HFF-Myc (cell line): ENCODE results near the gene AGPAT1.

Source experiments
- DNase-seq: peaks from one replicate; pipeline ENCODE4 v3.0.0-alpha.2; 2011; ENCODE audit warnings: low read depth; ENCODE audit errors: extremely low read depth
- H3K4me3 ChIP-seq: replicated peaks from 2 replicates; pipeline ENCODE4 v1.5.1; 2011; ENCODE audit warnings: low read depth, mild to moderate bottlenecking, control low read depth, low read length
- CTCF ChIP-seq: IDR thresholded peaks from 2 replicates; pipeline ENCODE4 v1.5.1; 2012; ENCODE audit warnings: mild to moderate bottlenecking, low read depth, low read length, control low read depth; ENCODE audit errors: missing control alignments

The AGPAT1 gene

DNA sequence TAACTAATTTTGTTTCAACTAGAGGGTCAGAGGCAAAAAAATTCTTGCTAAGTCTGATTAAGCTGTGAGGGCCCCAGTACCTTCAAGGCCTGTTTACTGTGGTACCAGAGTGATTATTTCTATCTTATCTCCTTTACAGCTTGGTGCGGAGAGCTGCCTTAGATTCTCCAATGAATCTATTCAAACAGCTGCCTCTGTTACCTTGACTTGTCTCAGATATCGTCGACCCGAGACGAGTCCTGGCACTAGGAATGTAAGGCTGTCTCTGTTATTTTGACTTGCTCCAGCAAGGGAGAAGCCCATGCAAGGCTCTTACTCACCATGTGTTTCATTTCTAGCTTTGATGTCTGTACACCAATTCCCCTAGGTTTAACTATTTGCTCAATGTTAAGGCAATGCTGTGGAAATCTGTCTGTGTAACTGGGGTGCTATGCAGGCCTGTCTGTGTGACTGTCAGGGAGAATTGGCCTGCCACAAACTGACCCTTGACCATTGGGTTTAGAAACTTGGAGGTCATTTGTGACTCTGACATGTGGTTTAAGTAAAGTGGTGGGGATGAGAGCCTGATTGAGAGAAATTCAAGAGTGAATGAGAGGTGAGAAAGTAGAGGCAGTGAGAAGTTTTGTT lies 35.4 kb downstream of the AGPAT1 start:
- TF ChIP-seq CTCF: no peak
- H3K4me3 ChIP-seq: no peak overlapping the region
- DNase-seq: no peak

DNA sequence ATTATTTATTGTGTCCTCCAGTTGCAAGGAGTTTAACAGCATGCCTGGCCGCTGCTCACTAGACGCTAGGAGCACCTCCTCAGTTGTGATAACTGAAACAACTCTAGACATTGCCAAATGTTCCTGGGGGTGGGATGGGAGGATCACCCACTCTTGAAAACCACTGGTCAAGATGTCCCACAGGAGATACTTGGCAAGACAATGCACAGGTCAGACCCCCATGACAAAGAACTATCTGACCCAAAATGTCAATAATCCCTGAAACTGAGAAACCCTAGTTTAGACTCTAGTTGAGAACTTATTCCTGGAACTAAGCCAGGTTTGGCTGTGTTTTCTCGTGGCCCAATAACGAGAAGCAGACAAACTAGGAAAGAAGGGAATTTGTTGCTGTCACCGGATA lies 36.3 kb downstream of the AGPAT1 start:
- no peak for TF ChIP-seq CTCF
- no peak overlapping the region for H3K4me3 ChIP-seq
- no peak for DNase-seq

- no peak for TF ChIP-seq CTCF
- no peak overlapping the region for H3K4me3 ChIP-seq
- DNase-seq: no peak
Measured at GRCh38 chr6:32137454-32137853, 38.4 kb downstream of the AGPAT1 start.

DNA sequence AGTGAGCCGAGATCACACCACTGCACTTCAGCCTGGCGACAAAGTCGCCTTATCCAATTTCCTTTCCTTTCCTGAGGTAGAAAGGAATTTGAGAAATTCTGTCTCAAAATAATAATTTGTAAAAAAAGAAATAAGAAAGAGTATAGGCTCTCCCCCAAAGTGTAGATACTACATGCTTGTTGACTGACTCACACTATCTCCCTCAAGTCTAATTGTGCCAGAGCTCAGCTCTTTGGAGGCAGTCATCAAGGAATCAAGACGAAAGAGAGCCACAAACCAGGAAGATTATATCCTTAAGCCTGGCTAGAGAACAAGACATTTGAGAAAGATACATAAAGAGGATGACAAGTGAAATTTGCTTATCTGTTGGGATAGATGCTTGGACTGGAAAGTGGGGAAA lies 42.1 kb downstream of the AGPAT1 start:
- TF ChIP-seq CTCF: no peak
- DNase-seq: no peak
- no peak overlapping the region for H3K4me3 ChIP-seq

GRCh38 chr6:32132110-32132509 lies 43.8 kb downstream of the AGPAT1 start:
- DNase-seq: no peak
- H3K4me3 ChIP-seq: no peak overlapping the region
- TF ChIP-seq CTCF: no peak

DNA sequence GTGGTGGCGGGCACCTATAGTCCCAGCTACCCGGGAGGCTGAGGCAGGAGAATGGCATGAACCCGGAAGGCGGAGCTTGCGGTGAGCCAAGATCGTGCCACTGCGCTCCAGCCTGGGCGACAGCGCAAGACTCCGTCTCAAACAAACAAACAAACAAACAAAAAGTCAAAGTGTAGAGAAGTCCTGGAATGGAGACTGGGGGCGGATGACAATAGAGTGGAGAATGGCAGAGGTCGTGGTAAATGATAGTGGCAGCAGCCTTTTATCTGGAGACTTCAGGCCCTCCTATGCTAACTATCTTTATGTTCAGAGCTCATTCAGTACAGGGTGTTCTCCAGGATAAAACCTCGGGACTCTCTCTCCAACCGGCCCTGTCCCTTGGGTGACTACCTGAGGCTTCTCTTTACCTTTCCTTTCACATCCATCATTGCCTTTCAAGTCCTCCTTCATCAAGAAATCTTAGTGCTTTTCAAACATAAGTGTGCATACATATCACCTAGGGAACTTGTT lies 44.4 kb downstream of the AGPAT1 start:
- H3K4me3 ChIP-seq: no peak overlapping the region
- no peak for DNase-seq
- no peak for TF ChIP-seq CTCF

GRCh38 chr6:32129297-32130088 lies 46.4 kb downstream of the AGPAT1 start:
- no peak for TF ChIP-seq CTCF
- DNase-seq: no peak
- peak overlapping the region; percentile 95 for H3K4me3 ChIP-seq
